IMR-90 (cell line): ENCODE data around the gene JMJD8.

Source experiments
- CEBPB ChIP-seq: IDR thresholded peaks from 2 replicates; pipeline ENCODE4 v1.6.1; 2012; ENCODE audit warnings: low read depth, low read length, improper control_type of control experiment
- CTCF ChIP-seq: conservative IDR thresholded peaks from 2 replicates; pipeline ENCODE4 v1.5.1; 2012; ENCODE audit warnings: mild to moderate bottlenecking, low read depth, low read length, improper control_type of control experiment
- FOS ChIP-seq: fragments of 150-350 bp; IDR thresholded peaks from 2 replicates; pipeline ENCODE4 v1.6.1; 2016; ENCODE audit warnings: low read depth, low read length
- MAZ ChIP-seq: IDR thresholded peaks from 2 replicates; pipeline ENCODE4 v1.6.1; 2012; ENCODE audit warnings: low read depth, mild to moderate bottlenecking, low read length, improper control_type of control experiment, moderate library complexity, borderline replicate concordance
- MXI1 ChIP-seq: IDR thresholded peaks from 2 replicates; pipeline ENCODE4 v1.6.1; 2012; ENCODE audit warnings: low read depth, mild to moderate bottlenecking, low read length, moderate library complexity, borderline replicate concordance
- NFE2L2 ChIP-seq: fragments of 150-350 bp; IDR thresholded peaks from 2 replicates; pipeline ENCODE4 v1.6.1; 2016; ENCODE audit warnings: low read depth, mild to moderate bottlenecking, low read length
- POLR2A ChIP-seq: IDR thresholded peaks from 2 replicates; pipeline ENCODE4 v1.6.1; 2012; ENCODE audit warnings: mild to moderate bottlenecking, low read depth, low read length
- RAD21 ChIP-seq: IDR thresholded peaks from 2 replicates; pipeline ENCODE4 v1.6.1; 2012; ENCODE audit warnings: low read length, improper control_type of control experiment
- RFX5 ChIP-seq: IDR thresholded peaks from 2 replicates; pipeline ENCODE4 v1.8.0; 2012; ENCODE audit warnings: low read depth, mild to moderate bottlenecking, low read length, moderate library complexity
- USF2 ChIP-seq: fragments of 150-350 bp; IDR thresholded peaks from 2 replicates; pipeline ENCODE4 v1.6.1; 2017; ENCODE audit warnings: mild to moderate bottlenecking, antibody characterized with exemption, low read length, low read depth
- TF ChIP-seq, protein P1 (sequence below): fragments of 150-350 bp; IDR thresholded peaks from 2 replicates; pipeline ENCODE4 v1.6.1; 2016; ENCODE audit warnings: low read depth, mild to moderate bottlenecking, low read length, moderate library complexity, borderline replicate concordance

GRCh38 chr16:652454-653305 lies 31.5 kb downstream of the JMJD8 start:
- TF ChIP-seq NFE2L2 (no peak), CTCF (no peak), POLR2A (no peak), MAZ (no peak), RFX5 (no peak), USF2 (no peak), FOS (no peak), RAD21 (no peak), MXI1 (no peak), CEBPB (no peak)
- TF ChIP-seq, protein P1, sequence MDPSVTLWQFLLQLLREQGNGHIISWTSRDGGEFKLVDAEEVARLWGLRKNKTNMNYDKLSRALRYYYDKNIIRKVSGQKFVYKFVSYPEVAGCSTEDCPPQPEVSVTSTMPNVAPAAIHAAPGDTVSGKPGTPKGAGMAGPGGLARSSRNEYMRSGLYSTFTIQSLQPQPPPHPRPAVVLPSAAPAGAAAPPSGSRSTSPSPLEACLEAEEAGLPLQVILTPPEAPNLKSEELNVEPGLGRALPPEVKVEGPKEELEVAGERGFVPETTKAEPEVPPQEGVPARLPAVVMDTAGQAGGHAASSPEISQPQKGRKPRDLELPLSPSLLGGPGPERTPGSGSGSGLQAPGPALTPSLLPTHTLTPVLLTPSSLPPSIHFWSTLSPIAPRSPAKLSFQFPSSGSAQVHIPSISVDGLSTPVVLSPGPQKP = no peak
